CD4-positive, alpha-beta T cell treated with Interleukin-15 for 1 hour (primary cell): ENCODE measurements around the gene LIPA.
A peak's percentile ranks its signal among the peaks of the same experiment; 100 is the strongest.
"Not testable (repeated sequence)": the region's sequence is repeated elsewhere in the genome, so short reads cannot be mapped to it uniquely, and the experiment has no call there.

Experiments used
- DNase-seq: peaks from one replicate; pipeline ENCODE4 v3.0.0-alpha.2; 2020

Gene LIPA

GRCh38 chr10:89251409-89252224, at the start of gene LIPA:
Gene LIPA, minus strand, starts transcription at chr10:89251775. Its CDS starts 4,127 bp downstream, at chr10:89247648.
- DNase-seq: peak; percentile 99

DNA sequence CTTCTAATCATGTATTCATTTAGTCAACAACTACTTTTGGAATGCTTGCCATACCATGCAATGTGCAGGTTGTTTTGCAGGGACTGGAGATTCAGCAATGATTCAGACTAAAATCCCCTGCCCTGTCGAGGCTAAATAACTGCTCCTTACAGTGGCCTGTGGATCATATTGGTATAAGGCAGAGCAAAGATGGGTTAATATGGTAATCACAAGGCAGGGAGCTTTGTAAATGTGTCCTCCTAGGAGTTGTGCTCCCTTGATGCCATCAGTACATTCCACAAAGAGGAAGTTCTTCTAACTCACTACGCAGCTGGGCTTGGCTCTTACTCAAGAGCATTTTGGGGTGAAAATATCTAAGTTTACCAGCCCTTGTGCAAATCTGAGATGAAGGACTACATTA, 49.7 kb upstream of the LIPA start:
- peak; percentile 38 for DNase-seq

DNA sequence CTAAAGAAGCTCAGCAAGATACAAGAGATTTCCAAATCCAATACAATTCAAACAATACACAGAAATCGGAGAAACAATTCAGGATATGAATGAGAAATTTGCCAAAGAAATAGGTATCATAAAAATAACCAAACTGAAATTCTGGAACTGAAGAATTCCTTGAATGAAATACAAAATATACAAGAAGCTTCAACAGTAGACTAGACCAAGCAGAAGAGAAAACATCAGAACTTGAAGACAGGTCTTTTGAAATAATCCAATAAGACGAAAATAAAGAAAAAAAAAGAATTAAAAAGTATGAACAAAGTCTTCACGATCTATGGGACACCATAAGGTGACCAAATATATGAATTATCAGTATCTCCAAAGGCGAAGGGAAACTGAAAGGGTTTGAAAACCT, 47.5 kb upstream of the LIPA start:
- DNase-seq: no peak

- no peak for DNase-seq
These were observed 46.2 kb upstream of the LIPA start for GRCh38 chr10:89297791-89298190.

GRCh38 chr10:89297356-89297755, 45.8 kb upstream of the LIPA start:
- no peak for DNase-seq

GRCh38 chr10:89296220-89296648, 44.7 kb upstream of the LIPA start:
- DNase-seq: peak; percentile 19

GRCh38 chr10:89295597-89295996, 44.0 kb upstream of the LIPA start:
- DNase-seq: no peak

- no peak for DNase-seq
These were observed 43.2 kb upstream of the LIPA start for GRCh38 chr10:89294721-89295239.

- not testable (repeated sequence) for DNase-seq
These were observed 33.7 kb upstream of the LIPA start for GRCh38 chr10:89285303-89285702.

DNA sequence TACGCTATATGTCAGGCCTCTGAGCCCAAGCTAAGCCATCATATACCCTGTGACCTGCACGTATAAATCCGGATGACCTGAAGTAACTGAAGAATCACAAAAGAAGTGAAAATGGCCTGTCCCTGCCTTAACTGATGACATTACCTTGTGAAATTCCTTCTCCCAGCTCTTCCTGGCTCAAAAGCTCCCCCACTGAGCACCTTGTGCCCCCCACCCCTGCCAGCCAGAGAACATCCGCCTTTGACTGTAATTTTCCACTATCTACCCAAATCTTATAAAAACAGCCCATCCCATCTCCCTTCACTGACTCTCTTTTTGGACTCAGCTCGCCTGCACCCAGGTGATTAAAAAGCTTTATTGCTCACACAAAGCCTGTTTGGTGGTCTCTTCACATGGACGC, 33.1 kb upstream of the LIPA start:
- DNase-seq: not testable (repeated sequence)

GRCh38 chr10:89283936-89284475, 32.4 kb upstream of the LIPA start:
- DNase-seq: no peak

GRCh38 chr10:89283025-89283935, 31.7 kb upstream of the LIPA start:
- DNase-seq: no peak

- DNase-seq: no peak
These were observed 30.2 kb upstream of the LIPA start for GRCh38 chr10:89281606-89282395.

- no peak for DNase-seq
These were observed 28.9 kb upstream of the LIPA start for GRCh38 chr10:89280508-89280907.

DNA sequence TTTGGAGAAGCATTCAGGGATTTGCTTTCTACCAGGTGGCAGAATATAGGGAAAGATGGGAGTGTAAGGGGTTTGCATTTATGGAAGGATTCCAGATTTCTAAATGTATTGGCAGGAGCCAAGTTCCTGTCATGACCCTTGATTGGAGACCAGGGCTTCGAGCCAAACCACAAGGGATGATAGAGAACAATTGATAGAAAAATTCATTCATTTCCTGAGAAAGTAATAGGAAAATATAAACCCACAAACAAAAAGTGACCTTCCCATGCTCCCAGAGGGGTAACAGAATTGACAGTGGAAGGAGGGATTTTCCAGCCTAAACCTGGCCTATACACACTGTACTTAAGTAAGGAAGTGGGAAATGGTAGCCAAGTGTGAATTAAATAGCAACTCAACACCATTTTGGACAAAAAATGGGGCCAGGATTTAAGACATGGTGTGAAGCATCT, 27.9 kb upstream of the LIPA start:
- no peak for DNase-seq

- no peak for DNase-seq
These were observed 27.4 kb upstream of the LIPA start for GRCh38 chr10:89278900-89279392.

GRCh38 chr10:89278034-89278535, 26.5 kb upstream of the LIPA start:
- DNase-seq: no peak

- no peak for DNase-seq
These were observed 23.8 kb upstream of the LIPA start for GRCh38 chr10:89275383-89275782.

DNA sequence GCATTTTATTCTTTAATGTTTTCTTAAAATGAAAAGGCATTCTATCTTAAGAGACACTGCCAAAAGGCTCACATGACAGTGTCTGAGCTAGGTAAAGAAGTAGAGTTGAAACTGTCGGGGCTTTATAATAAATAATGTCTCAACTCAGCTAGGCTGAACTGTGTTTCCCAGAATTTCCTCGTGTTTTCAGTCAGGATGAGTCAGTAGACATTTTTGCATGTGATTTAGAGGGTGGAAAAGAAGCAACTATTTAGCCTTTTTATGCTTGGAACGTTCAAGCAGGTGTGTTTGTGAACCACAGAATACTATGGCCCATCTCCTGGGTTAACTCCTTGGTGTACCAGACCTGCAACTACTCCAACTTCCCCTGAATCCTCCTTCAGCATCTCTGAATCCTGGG, 23.4 kb upstream of the LIPA start:
- no peak for DNase-seq

DNA sequence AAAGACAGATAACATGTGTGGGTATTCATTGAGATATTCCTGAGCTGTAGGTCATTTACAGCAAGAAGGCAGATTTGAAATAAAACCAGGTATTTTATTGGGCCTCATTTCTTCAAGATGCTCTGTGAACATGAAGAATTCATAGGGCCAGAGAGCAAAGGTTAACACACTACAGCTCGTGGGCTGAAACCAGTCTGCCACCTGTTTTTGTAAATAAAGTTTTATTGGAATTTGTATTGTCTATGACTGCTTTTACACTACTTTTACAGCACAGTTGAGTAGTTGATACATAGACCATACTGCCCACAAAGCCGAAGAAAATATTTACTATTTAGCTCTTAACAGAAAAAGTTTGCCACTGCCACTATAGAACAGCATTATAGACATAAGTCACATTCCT, 22.1 kb upstream of the LIPA start:
- no peak for DNase-seq

GRCh38 chr10:89271532-89271931, 20.0 kb upstream of the LIPA start:
- no peak for DNase-seq

DNA sequence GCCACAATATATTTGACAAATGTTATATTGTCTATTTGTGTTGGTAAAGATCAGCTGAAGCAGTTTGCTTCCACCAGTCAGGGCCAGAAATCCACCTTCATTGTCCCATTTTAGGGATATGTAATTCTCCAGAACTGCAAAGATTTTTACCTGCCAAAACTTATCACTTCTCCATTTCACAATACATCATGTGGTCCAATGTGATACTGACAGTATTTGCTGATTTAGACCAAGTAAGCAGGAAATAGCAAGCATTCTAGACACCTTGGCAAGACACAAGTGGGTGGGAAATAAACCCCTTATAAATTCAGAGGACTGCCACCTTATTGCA, 18.5 kb upstream of the LIPA start:
- no peak for DNase-seq
